ENCODE data around the gene EIF3F.

The EIF3F gene

GRCh38 chr11:8025816-8026215 lies 38.7 kb downstream of the EIF3F start:
- H3K4me3 ChIP-seq (IDR thresholded peaks at IDR 0.05; ENCODE audit: insufficient read depth, low read depth, low read length) = no peak overlapping the region
- no peak overlapping the region for H2AFZ ChIP-seq (ENCODE audit: low read depth)
- no peaks in the 10 kb centered on the region for H3K36me3 ChIP-seq (ENCODE audit: insufficient read depth)
- H3K4me1 ChIP-seq (ENCODE audit: low read depth, poor library complexity, severe bottlenecking) = no peaks in the 10 kb centered on the region
- no peaks in the 10 kb centered on the region for H3K27me3 ChIP-seq (ENCODE audit: insufficient read depth, low read depth)
- H3K27ac ChIP-seq = no peak overlapping the region
- H4K20me1 ChIP-seq (ENCODE audit: insufficient read depth) = no peaks in the 10 kb centered on the region
- H3K79me2 ChIP-seq (ENCODE audit: insufficient read depth, low read depth) = no peaks in the 10 kb centered on the region
- H3K9ac ChIP-seq = no peak overlapping the region
- no peak overlapping the region for H3K4me2 ChIP-seq
- no peak for TF ChIP-seq CTCF (conservative IDR thresholded peaks at IDR 0.05; ENCODE audit: low read depth, low read length)

- no peaks in the 10 kb centered on the region for H3K79me2 ChIP-seq (ENCODE audit: insufficient read depth, low read depth)
- H3K4me1 ChIP-seq (ENCODE audit: low read depth, poor library complexity, severe bottlenecking) = no peaks in the 10 kb centered on the region
- TF ChIP-seq CTCF (conservative IDR thresholded peaks at IDR 0.05; ENCODE audit: low read depth, low read length) = no peak
- H3K4me3 ChIP-seq (IDR thresholded peaks at IDR 0.05; ENCODE audit: insufficient read depth, low read depth, low read length) = no peak overlapping the region
- H3K36me3 ChIP-seq (ENCODE audit: insufficient read depth) = no peaks in the 10 kb centered on the region
- H3K27me3 ChIP-seq (ENCODE audit: insufficient read depth, low read depth) = no peaks in the 10 kb centered on the region
- H2AFZ ChIP-seq (ENCODE audit: low read depth) = no peak overlapping the region
- no peak overlapping the region for H3K9ac ChIP-seq
- H3K4me2 ChIP-seq = no peak overlapping the region
- no peaks in the 10 kb centered on the region for H4K20me1 ChIP-seq (ENCODE audit: insufficient read depth)
- H3K27ac ChIP-seq = no peak overlapping the region
These were observed 39.8 kb downstream of the EIF3F start for GRCh38 chr11:8026982-8027381.

GRCh38 chr11:8028766-8029165 lies 41.6 kb downstream of the EIF3F start:
- Histone ChIP-seq H3K4me2 (no peak overlapping the region), H3K4me3 (IDR thresholded peaks at IDR 0.05; ENCODE audit: insufficient read depth, low read depth, low read length) (no peak overlapping the region), H3K9ac (no peak overlapping the region), H3K36me3 (ENCODE audit: insufficient read depth) (no peaks in the 10 kb centered on the region), H3K79me2 (ENCODE audit: insufficient read depth, low read depth) (no peaks in the 10 kb centered on the region), H2AFZ (ENCODE audit: low read depth) (no peak overlapping the region), H4K20me1 (ENCODE audit: insufficient read depth) (no peaks in the 10 kb centered on the region), H3K4me1 (ENCODE audit: low read depth, poor library complexity, severe bottlenecking) (peaks cover 5% of the 10 kb centered on the region), H3K27ac (no peak overlapping the region), H3K27me3 (ENCODE audit: insufficient read depth, low read depth) (no peaks in the 10 kb centered on the region)
- no peak for TF ChIP-seq CTCF (conservative IDR thresholded peaks at IDR 0.05; ENCODE audit: low read depth, low read length)

GRCh38 chr11:8030526-8031247 lies 43.5 kb downstream of the EIF3F start:
- H3K27ac ChIP-seq = no peak overlapping the region
- H4K20me1 ChIP-seq (ENCODE audit: insufficient read depth) = no peaks in the 10 kb centered on the region
- no peak overlapping the region for H3K4me2 ChIP-seq
- H3K4me3 ChIP-seq (IDR thresholded peaks at IDR 0.05; ENCODE audit: insufficient read depth, low read depth, low read length) = no peak overlapping the region
- H2AFZ ChIP-seq (ENCODE audit: low read depth) = no peak overlapping the region
- peaks cover 5% of the 10 kb centered on the region for H3K4me1 ChIP-seq (ENCODE audit: low read depth, poor library complexity, severe bottlenecking)
- H3K36me3 ChIP-seq (ENCODE audit: insufficient read depth) = no peaks in the 10 kb centered on the region
- no peaks in the 10 kb centered on the region for H3K27me3 ChIP-seq (ENCODE audit: insufficient read depth, low read depth)
- H3K79me2 ChIP-seq (ENCODE audit: insufficient read depth, low read depth) = no peaks in the 10 kb centered on the region
- H3K9ac ChIP-seq = no peak overlapping the region
- no peak for TF ChIP-seq CTCF (conservative IDR thresholded peaks at IDR 0.05; ENCODE audit: low read depth, low read length)

Data from KMS-11 (cell line).